CD4-positive, alpha-beta T cell treated with Interleukin-6 at 100 ng/mL for 8 hours (primary cell): ENCODE measurements around the gene RBM26.

ENCODE experiments used
- DNase-seq: peaks from one replicate; pipeline ENCODE4 v3.0.0-alpha.2; 2020; ENCODE audit warnings: mixed read lengths, low spot score

The RBM26 gene

GRCh38 chr13:79405831-79406596 is at the start of gene RBM26:
Gene RBM26 (minus strand): TSS chr13:79406255. CDS start chr13:79405774, 481 bp downstream.
- DNase-seq, result peak; percentile 92

GRCh38 chr13:79455331-79455730 is 49.3 kb upstream of the RBM26 start:
- no peak for DNase-seq

GRCh38 chr13:79452239-79452913 is 46.3 kb upstream of the RBM26 start:
- no peak for DNase-seq

- DNase-seq, result peak; percentile 85
These were observed 45.5 kb upstream of the RBM26 start for GRCh38 chr13:79451500-79451962.

- no peak for DNase-seq
These were observed 44.1 kb upstream of the RBM26 start for GRCh38 chr13:79450110-79450509.

- DNase-seq, result no peak
These were observed 42.4 kb upstream of the RBM26 start for GRCh38 chr13:79448413-79448812.

- no peak for DNase-seq
These were observed 41.7 kb upstream of the RBM26 start for GRCh38 chr13:79447741-79448140.

GRCh38 chr13:79447141-79447540 is 41.1 kb upstream of the RBM26 start:
- DNase-seq, result no peak

- DNase-seq, result no peak
These were observed 40.1 kb upstream of the RBM26 start for GRCh38 chr13:79445968-79446645.

GRCh38 chr13:79442706-79443105 is 36.7 kb upstream of the RBM26 start:
- DNase-seq, result no peak

- no peak for DNase-seq
These were observed 36.2 kb upstream of the RBM26 start for GRCh38 chr13:79442221-79442620.

GRCh38 chr13:79440958-79441528 is 35.0 kb upstream of the RBM26 start:
- no peak for DNase-seq

- DNase-seq, result no peak
These were observed 33.2 kb upstream of the RBM26 start for GRCh38 chr13:79439275-79439674.

GRCh38 chr13:79435561-79435990 is 29.5 kb upstream of the RBM26 start:
- DNase-seq, result no peak

- DNase-seq, result no peak
These were observed 28.5 kb upstream of the RBM26 start for GRCh38 chr13:79434556-79434955.

- no peak for DNase-seq
These were observed 26.9 kb upstream of the RBM26 start for GRCh38 chr13:79432992-79433391.

- no peak for DNase-seq
These were observed 26.0 kb upstream of the RBM26 start for GRCh38 chr13:79432086-79432485.

GRCh38 chr13:79429309-79429708 is 23.3 kb upstream of the RBM26 start:
- DNase-seq, result no peak

GRCh38 chr13:79427883-79428282 is 21.8 kb upstream of the RBM26 start:
- no peak for DNase-seq

- no peak for DNase-seq
These were observed 21.2 kb upstream of the RBM26 start for GRCh38 chr13:79427265-79427664.

GRCh38 chr13:79423801-79424642 is 18.0 kb upstream of the RBM26 start:
- DNase-seq, result peak; percentile 40

- DNase-seq, result no peak
These were observed 17.3 kb upstream of the RBM26 start for GRCh38 chr13:79423340-79423739.
